NCI-H1694 (cell line): ENCODE results near the gene HMGN2.
A peak's percentile ranks its signal among the peaks of the same experiment; 100 is the strongest.
"Not testable (repeated sequence)": the region's sequence is repeated elsewhere in the genome, so short reads cannot be mapped to it uniquely, and the experiment has no call there.

ENCODE experiments used
- DNase-seq: peaks from one replicate; lab custom pipeline; 2025; lab: John Stamatoyannopoulos, UW

Gene HMGN2

GRCh38 chr1:26477446-26478152, 5.4 kb downstream of the HMGN2 start:
- no peak for DNase-seq

- no peak for DNase-seq
Observed at GRCh38 chr1:26478159-26478558, 5.9 kb downstream of the HMGN2 start.

GRCh38 chr1:26478988-26479387, 6.7 kb downstream of the HMGN2 start:
- DNase-seq = no peak

- no peak for DNase-seq
Observed at GRCh38 chr1:26482921-26483320, 10.7 kb downstream of the HMGN2 start.

- DNase-seq = no peak
Observed at GRCh38 chr1:26483980-26484379, 11.7 kb downstream of the HMGN2 start.

- DNase-seq = no peak
Observed at GRCh38 chr1:26490155-26490554, 17.9 kb downstream of the HMGN2 start.

GRCh38 chr1:26493267-26493666, 21.0 kb downstream of the HMGN2 start:
- DNase-seq = no peak

- no peak for DNase-seq
Observed at GRCh38 chr1:26493938-26494337, 21.7 kb downstream of the HMGN2 start.

- DNase-seq = no peak
Observed at GRCh38 chr1:26496861-26497260, 24.6 kb downstream of the HMGN2 start.

- DNase-seq = no peak
Observed at GRCh38 chr1:26498894-26499293, 26.7 kb downstream of the HMGN2 start.

- peak; percentile 23 for DNase-seq
Observed at GRCh38 chr1:26500488-26501175, 28.4 kb downstream of the HMGN2 start.

- not testable (repeated sequence) for DNase-seq
Observed at GRCh38 chr1:26510711-26511110, 38.5 kb downstream of the HMGN2 start.

GRCh38 chr1:26515836-26516235, 43.6 kb downstream of the HMGN2 start:
- not testable (repeated sequence) for DNase-seq

GRCh38 chr1:26516987-26517765, 44.9 kb downstream of the HMGN2 start:
- no peak for DNase-seq

GRCh38 chr1:26517766-26518049, 45.5 kb downstream of the HMGN2 start:
- no peak for DNase-seq

GRCh38 chr1:26518355-26518754, 46.1 kb downstream of the HMGN2 start:
- DNase-seq = no peak

GRCh38 chr1:26520339-26520738, 48.1 kb downstream of the HMGN2 start:
- no peak for DNase-seq

- DNase-seq = no peak
Observed at GRCh38 chr1:26521669-26522030, 49.4 kb downstream of the HMGN2 start.

GRCh38 chr1:26522073-26522472, 49.8 kb downstream of the HMGN2 start:
- no peak for DNase-seq

- DNase-seq = no peak
Observed at GRCh38 chr1:26524181-26524580, 51.9 kb downstream of the HMGN2 start.
